SU-DHL-6 (cell line): Measurements from ENCODE around the gene CEP350.
"Not testable (repeated sequence)": the region's sequence is repeated elsewhere in the genome, so short reads cannot be mapped to it uniquely, and the experiment has no call there.

ENCODE experiments used
- H2AFZ ChIP-seq: fragments of 200-600 bp; sonication (generic); 2 replicates; pipeline ENCODE4 v1.6.1; 2014; ENCODE audit warnings: low read depth, mild to moderate bottlenecking, moderate library complexity, mixed read lengths, antibody characterized with exemption, low read length; ENCODE audit not compliant: severe bottlenecking
- H3F3A ChIP-seq: fragments of 200-600 bp; shearing (Covaris generic); 2 replicates; pipeline ENCODE4 v1.6.0; 2016; ENCODE audit warnings: antibody characterized with exemption, mild to moderate bottlenecking; ENCODE audit not compliant: insufficient read depth
- H3K27ac ChIP-seq: fragments of 200-600 bp; sonication (generic); 2 replicates; pipeline ENCODE4 v1.5.1; 2016; ENCODE audit warnings: low read depth, mild to moderate bottlenecking, low read length, moderate library complexity, mixed read lengths
- H3K27me3 ChIP-seq: fragments of 200-600 bp; sonication (generic), shearing (Covaris generic); 2 replicates; pipeline ENCODE4 v1.6.0; 2014; ENCODE audit warnings: mild to moderate bottlenecking, low read length
- H3K36me3 ChIP-seq: fragments of 200-600 bp; sonication (generic); 2 replicates; pipeline ENCODE4 v1.6.1; 2014; ENCODE audit warnings: mild to moderate bottlenecking, low read length, mixed read lengths
- H3K4me2 ChIP-seq: fragments of 300-600, 200-600 bp; shearing (Covaris generic), sonication (generic); 2 replicates; pipeline ENCODE4 v1.6.0; 2014; ENCODE audit warnings: low read length, low read depth, mild to moderate bottlenecking; ENCODE audit not compliant: poor library complexity, severe bottlenecking
- H3K4me3 ChIP-seq: fragments of 200-600 bp; sonication (generic); 2 replicates; pipeline ENCODE4 v1.5.1; 2014; ENCODE audit warnings: antibody characterized with exemption, low read length, mild to moderate bottlenecking, mixed read lengths; ENCODE audit not compliant: insufficient read depth, poor library complexity, severe bottlenecking
- H3K79me2 ChIP-seq: fragments of 200-600 bp; sonication (generic); 2 replicates; pipeline ENCODE4 v1.6.1; 2014; ENCODE audit warnings: mild to moderate bottlenecking, low read length, moderate library complexity; ENCODE audit not compliant: insufficient read depth
- H3K9ac ChIP-seq: fragments of 200-600 bp; sonication (generic); 2 replicates; pipeline ENCODE4 v1.7.0; 2014; ENCODE audit warnings: mild to moderate bottlenecking, low read length
- H3K9me2 ChIP-seq: fragments of 200-600 bp; sonication (generic); replicated peaks from 2 replicates; pipeline ENCODE4 v1.6.1; 2014; ENCODE audit warnings: low read length; ENCODE audit not compliant: insufficient read depth
- H3K9me3 ChIP-seq: fragments of 200-600 bp; sonication (generic); 2 replicates; pipeline ENCODE4 v1.6.1; 2014; ENCODE audit warnings: low read length, mixed read lengths; ENCODE audit not compliant: insufficient read depth
- H4K20me1 ChIP-seq: fragments of 200-600 bp; sonication (generic); 2 replicates; pipeline ENCODE4 v1.6.1; 2014; ENCODE audit warnings: low read depth, mild to moderate bottlenecking, antibody characterized with exemption, low read length, moderate library complexity, mixed read lengths
- CTCF ChIP-seq: fragments of 200-600 bp; sonication (generic); IDR thresholded peaks from one replicate; pipeline ENCODE4 v1.5.1; 2017; ENCODE audit warnings: antibody characterized with exemption, mild to moderate bottlenecking, low read length, moderate library complexity; ENCODE audit not compliant: insufficient read depth, poor library complexity, severe bottlenecking
- EZH2phosphoT487 ChIP-seq: fragments of 200-600 bp; sonication (generic), shearing (Covaris generic); conservative IDR thresholded peaks from 2 replicates; pipeline ENCODE4 v1.6.1; 2018; ENCODE audit warnings: mild to moderate bottlenecking, antibody characterized with exemption, low read length, moderate library complexity, mixed read lengths

Gene CEP350

DNA sequence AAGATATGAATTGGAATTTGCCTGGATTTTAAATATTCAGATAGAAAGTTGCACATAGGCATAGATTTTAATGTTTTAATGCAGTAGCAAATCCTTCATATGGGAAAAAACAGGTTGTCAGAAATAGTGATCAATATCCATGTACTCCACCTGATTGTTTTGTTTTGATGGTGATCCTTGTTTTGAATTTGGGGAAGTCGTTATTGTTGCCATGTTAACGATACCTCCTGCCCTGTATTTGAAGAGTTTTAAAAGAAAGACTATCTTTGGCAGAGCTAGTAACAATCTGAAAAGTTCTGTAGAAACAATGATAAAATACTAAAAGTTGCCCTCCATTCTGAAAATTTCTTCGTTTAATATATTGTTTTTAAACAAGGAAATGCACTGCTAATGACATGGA is 1.1 kb downstream of the CEP350 start:
- Histone ChIP-seq H3K4me2 (peak overlapping the region; percentile 90), H4K20me1 (peaks cover 11% of the 10 kb centered on the region), H3F3A (peaks cover 14% of the 10 kb centered on the region), H2AFZ (no peak overlapping the region), H3K4me3 (peak overlapping the region; percentile 86), H3K27ac (no peak overlapping the region; the same call in none of the 2 replicates), H3K27me3 (no peaks in the 10 kb centered on the region), H3K9ac (peak overlapping the region; percentile 87), H3K9me3 (no peaks in the 10 kb centered on the region), H3K9me2 (no peaks in the 10 kb centered on the region), H3K36me3 (no peaks in the 10 kb centered on the region), H3K79me2 (peaks cover 57% of the 10 kb centered on the region)
- TF ChIP-seq EZH2phosphoT487 = no peak
- TF ChIP-seq CTCF = no peak

- no peak for TF ChIP-seq CTCF
- TF ChIP-seq EZH2phosphoT487 = no peak
- H3K27me3 ChIP-seq = no peaks in the 10 kb centered on the region
- H3K27ac ChIP-seq = no peak overlapping the region
- no peak overlapping the region for H2AFZ ChIP-seq
- peak overlapping the region; percentile 90 for H3K4me2 ChIP-seq
- H4K20me1 ChIP-seq = peaks cover 11% of the 10 kb centered on the region
- H3K9ac ChIP-seq = no peak overlapping the region
- H3K79me2 ChIP-seq = peaks cover 84% of the 10 kb centered on the region
- no peaks in the 10 kb centered on the region for H3K9me3 ChIP-seq
- peaks cover 14% of the 10 kb centered on the region for H3F3A ChIP-seq
- H3K4me3 ChIP-seq = no peak overlapping the region
- H3K36me3 ChIP-seq = no peaks in the 10 kb centered on the region
- no peaks in the 10 kb centered on the region for H3K9me2 ChIP-seq
Measured at GRCh38 chr1:179958359-179958758, 3.7 kb downstream of the CEP350 start.

DNA sequence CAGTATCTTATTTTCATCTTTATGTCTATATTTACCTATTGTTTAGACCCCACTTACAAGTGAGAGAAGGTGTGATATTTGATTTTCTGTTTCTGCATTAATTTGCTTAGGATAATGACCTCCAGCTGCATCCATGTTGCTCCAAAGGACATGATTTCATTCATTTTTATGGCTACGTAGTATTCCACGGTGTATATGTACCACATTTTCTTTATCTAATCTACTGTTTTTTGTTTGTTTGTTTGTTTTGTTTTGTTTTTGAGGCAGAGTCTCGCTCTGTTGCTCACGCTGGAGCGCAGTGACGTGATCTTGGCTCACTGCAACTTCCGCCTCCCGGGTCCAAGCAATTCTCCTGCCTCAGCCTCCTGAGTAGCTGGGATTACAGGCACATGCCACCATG is 7.6 kb downstream of the CEP350 start:
- not testable (repeated sequence) for H3K27me3 ChIP-seq

GRCh38 chr1:179966551-179966950 is 11.9 kb downstream of the CEP350 start:
- Histone ChIP-seq H3K9me3 (peaks cover 10% of the 10 kb centered on the region; the same call in 1 of the 2 replicates), H3K4me3 (no peak overlapping the region), H3K9ac (no peak overlapping the region), H3K4me2 (no peak overlapping the region), H3K27me3 (no peaks in the 10 kb centered on the region), H3K9me2 (no peaks in the 10 kb centered on the region), H3K27ac (no peak overlapping the region), H3F3A (no peaks in the 10 kb centered on the region), H3K79me2 (peaks cover 95% of the 10 kb centered on the region), H3K36me3 (peaks cover 10% of the 10 kb centered on the region), H4K20me1 (no peaks in the 10 kb centered on the region), H2AFZ (no peak overlapping the region)
- TF ChIP-seq EZH2phosphoT487 (no peak), CTCF (no peak)

More for the DNA sequence above, 7.6 kb downstream of the CEP350 start:
- peaks cover 11% of the 10 kb centered on the region; the same call in 1 of the 2 replicates for H3F3A ChIP-seq
- peaks cover 97% of the 10 kb centered on the region for H3K79me2 ChIP-seq
- not testable (repeated sequence) for H4K20me1 ChIP-seq, H3K9ac ChIP-seq, H2AFZ ChIP-seq, H3K4me2 ChIP-seq, H3K4me3 ChIP-seq, H3K9me2 ChIP-seq, H3K27ac ChIP-seq, H3K9me3 ChIP-seq, H3K36me3 ChIP-seq
